Stimulated activated effector memory CD8-positive, alpha-beta T cell treated with anti-CD3 and anti-CD28 coated beads, Interleukin-12 subunit alpha, Interleukin-12 subunit beta, amount 100 ng/mL, for 72 hours (primary cell): ENCODE results near the gene ORM2.
"Not testable (repeated sequence)": the region's sequence is repeated elsewhere in the genome, so short reads cannot be mapped to it uniquely, and the experiment has no call there.

Source experiments
- ATAC-seq: fragments of 150-1000 bp; cut with Tn5 transposase; 2 replicates; pipeline ENCODE4 v1.10.0; 2021
- DNase-seq, 2 donors: peaks; one replicate each; pipeline ENCODE4 v3.0.0; 2021 to 2022; ENCODE audit warnings: low spot score in 2 of 2
- H3K27ac Mint-ChIP-seq: one replicate; pipeline ENCODE4 v1.8.0; 2022; ENCODE audit warnings: mild to moderate bottlenecking, mixed read lengths
- H3K36me3 Mint-ChIP-seq: one replicate; pipeline ENCODE4 v1.8.0; 2022; ENCODE audit warnings: mild to moderate bottlenecking, mixed read lengths
- H3K4me1 Mint-ChIP-seq: one replicate; pipeline ENCODE4 v1.8.0; 2022; ENCODE audit warnings: mixed read lengths
- H3K4me3 Mint-ChIP-seq: one replicate; pipeline ENCODE4 v1.8.0; 2022; ENCODE audit warnings: mild to moderate bottlenecking, mixed read lengths
- H3K9me3 Mint-ChIP-seq: one replicate; pipeline ENCODE4 v1.8.0; 2022; ENCODE audit warnings: mixed read lengths

The ORM2 gene

DNA sequence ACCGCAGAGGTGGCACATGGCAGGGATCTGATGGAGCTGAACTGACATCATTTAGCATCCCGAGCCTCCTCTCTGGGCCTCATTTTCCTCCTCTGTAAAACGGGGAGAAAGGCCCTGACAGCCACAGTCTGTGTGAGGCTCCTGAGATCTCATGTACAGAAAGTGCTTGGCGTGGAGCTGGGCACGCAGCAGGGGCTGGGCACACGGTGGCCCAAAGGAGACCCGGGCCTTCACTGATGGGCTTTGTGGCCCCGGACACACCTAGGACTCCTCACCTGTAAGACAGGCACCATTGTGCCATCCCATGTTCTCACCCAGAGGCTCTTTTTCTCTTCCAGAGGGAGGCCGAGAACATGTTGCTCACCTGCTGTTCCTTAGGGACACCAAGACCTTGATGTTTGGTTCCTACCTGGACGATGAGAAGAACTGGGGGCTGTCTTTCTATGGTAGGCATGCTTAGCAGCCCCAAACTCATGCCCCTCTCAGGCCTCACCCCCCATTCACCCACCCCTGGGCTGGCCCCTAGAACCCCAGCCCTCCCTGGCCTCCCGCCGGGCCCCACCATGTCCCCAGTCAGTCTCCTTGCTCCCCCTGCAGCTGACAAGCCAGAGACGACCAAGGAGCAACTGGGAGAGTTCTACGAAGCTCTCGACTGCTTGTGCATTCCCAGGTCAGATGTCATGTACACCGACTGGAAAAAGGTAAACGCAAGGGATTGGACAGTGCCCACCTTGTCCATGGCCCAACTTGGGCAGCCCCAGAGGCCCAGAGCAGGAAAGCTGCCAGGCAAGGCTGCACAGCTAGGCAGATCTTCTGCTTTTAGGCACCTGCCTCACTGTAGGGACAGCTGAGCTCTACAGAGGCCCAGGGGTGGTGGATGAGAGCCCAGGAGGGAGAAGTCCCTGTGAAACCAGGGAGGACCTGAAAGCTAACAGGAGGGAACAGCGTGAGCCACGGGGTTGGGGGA lies 1.8 kb downstream of the ORM2 start:
- ATAC-seq: peak; percentile 14
- Mint-ChIP-seq H3K4me1 (peaks cover 21% of the 10 kb centered on the region), H3K27ac (peak overlapping the region; percentile 68)

DNA sequence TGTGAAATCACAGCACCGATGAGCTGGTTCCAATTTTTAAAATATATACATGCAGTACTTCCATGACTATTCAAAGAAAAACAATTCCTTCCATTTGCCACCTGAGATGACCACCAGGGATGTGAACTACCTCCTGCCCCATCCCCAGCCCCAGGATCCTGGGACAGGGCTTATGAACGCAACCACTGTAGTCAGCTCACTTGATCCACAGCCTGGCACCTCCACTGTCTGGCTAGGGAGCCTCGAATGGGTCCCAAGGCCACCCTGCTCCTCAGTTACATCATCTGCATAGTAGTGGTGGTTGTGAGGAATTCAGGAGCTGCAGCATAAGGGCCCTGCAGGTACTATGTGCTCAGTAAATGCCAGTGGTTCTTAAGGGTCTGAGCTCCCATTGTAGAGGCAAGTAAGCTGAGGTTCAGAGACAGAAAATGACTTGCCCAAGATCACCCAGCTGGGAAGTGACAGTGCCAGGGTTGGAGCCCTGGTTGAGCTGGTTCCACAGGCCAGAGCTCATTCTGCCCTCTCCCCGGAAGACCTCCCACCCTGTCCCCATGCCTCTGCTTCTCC lies 2.9 kb downstream of the ORM2 start:
- Mint-ChIP-seq H3K4me1 (peaks cover 21% of the 10 kb centered on the region), H3K36me3 (peaks cover 54% of the 10 kb centered on the region), H3K27ac (peak overlapping the region; percentile 74)
- not testable (repeated sequence) for H3K4me3 Mint-ChIP-seq, DNase-seq, ATAC-seq, H3K9me3 Mint-ChIP-seq

More for the DNA sequence above, 1.8 kb downstream of the ORM2 start:
- H3K4me3 Mint-ChIP-seq, DNase-seq, H3K9me3 Mint-ChIP-seq: not testable (repeated sequence)
- peaks cover 43% of the 10 kb centered on the region for H3K36me3 Mint-ChIP-seq

- DNase-seq: not testable (repeated sequence)
These were observed 4.0 kb downstream of the ORM2 start for GRCh38 chr9:114333718-114334117.

GRCh38 chr9:114334490-114334889 lies 4.8 kb downstream of the ORM2 start:
- peak overlapping the region; percentile 66 for H3K27ac Mint-ChIP-seq
- peaks cover 21% of the 10 kb centered on the region for H3K4me1 Mint-ChIP-seq
- H3K4me3 Mint-ChIP-seq: no peak overlapping the region
- peaks cover 73% of the 10 kb centered on the region for H3K36me3 Mint-ChIP-seq
- ATAC-seq (no peak), DNase-seq (no peak)
- no peaks in the 10 kb centered on the region for H3K9me3 Mint-ChIP-seq

More at GRCh38 chr9:114333718-114334117, 4.0 kb downstream of the ORM2 start:
- H3K9me3 Mint-ChIP-seq, H3K4me3 Mint-ChIP-seq, ATAC-seq, H3K27ac Mint-ChIP-seq: not testable (repeated sequence)
- Mint-ChIP-seq H3K4me1 (peaks cover 21% of the 10 kb centered on the region), H3K36me3 (peaks cover 65% of the 10 kb centered on the region)

DNA sequence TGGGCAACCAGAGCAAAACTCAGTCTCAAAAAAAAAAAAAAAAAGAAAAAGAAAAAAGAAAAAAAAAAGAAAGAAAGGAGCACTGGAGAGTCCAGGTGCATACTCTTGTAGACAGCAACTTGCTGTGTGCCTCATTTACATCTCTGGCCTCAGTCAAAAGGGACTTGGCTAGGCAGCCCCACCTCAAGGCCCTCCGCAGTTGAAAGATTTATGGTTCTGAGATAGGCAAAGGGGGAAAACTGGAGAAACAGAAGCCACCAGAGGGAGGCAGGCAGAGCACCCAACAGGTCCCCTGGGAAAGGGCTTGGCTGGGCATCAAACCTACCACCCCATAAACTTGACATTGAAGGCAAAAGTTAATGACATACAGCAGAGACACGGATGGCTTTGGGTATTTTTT lies 6.1 kb downstream of the ORM2 start:
- no peak for ATAC-seq
- DNase-seq: no peak
- Mint-ChIP-seq H3K9me3 (no peaks in the 10 kb centered on the region), H3K4me1 (peaks cover 27% of the 10 kb centered on the region), H3K4me3 (no peak overlapping the region), H3K27ac (peak overlapping the region; percentile 66), H3K36me3 (peaks cover 85% of the 10 kb centered on the region)

GRCh38 chr9:114336157-114336556 lies 6.5 kb downstream of the ORM2 start:
- ATAC-seq: no peak
- Mint-ChIP-seq H3K4me3 (no peak overlapping the region), H3K4me1 (peaks cover 29% of the 10 kb centered on the region), H3K27ac (peak overlapping the region; percentile 66), H3K9me3 (no peaks in the 10 kb centered on the region), H3K36me3 (peaks cover 85% of the 10 kb centered on the region)
- no peak for DNase-seq

DNA sequence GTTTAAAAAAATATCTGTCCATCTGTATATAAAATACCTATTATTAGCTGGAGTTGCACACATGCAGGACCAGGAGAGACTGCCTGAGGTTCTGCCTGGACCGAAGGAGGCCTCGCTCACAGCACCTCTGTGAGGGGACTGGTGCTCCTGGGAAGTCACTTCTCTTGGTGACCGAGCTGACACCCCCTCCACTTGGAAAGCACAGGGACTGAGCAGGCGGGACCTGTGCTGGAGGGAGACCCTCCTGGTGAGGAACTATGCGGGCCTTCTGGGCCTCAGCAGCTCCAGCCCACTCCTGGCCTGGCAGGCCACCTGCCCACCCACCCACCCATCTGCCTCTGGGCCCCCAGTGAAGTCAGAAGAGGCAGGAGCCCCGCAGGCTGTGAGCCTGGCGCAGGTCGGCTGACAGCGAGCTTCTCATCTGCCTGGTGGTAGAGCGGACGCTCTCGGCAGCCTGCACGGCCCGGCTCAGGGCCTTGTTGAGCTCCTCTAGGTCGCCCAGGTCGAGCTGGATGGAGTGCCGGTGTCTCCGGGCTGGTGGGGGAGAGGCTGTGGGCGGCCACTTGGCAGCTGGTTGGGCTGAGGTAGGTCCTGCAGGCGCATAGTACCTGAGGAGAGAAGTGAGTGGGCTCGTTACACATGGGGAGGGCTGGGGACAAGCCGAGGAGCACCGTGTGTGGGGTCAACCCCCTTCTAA lies 7.2 kb downstream of the ORM2 start:
- Mint-ChIP-seq H3K4me3 (no peak overlapping the region), H3K9me3 (no peaks in the 10 kb centered on the region), H3K36me3 (peaks cover 85% of the 10 kb centered on the region), H3K27ac (peak overlapping the region; percentile 66), H3K4me1 (peaks cover 31% of the 10 kb centered on the region)
- ATAC-seq: no peak
- DNase-seq: no peak

DNA sequence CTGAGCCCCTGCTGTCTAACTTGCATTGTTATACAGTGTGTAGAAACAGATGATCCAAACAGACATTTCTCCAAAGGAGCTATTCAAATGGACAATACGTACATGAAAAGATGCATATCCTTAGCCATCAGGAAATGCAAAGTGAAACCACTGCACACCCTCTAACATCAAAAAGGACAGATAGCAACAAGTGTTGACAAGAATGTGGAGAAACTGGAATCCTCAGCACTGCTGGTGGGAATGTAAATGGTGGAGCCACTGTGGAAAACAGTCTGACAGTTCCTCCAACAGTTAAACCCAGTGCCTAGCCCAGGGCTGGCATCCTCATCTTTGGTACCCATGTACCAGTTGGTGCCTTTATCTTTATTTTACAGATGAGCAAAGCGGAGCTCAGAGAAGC lies 8.5 kb downstream of the ORM2 start:
- ATAC-seq (no peak), DNase-seq (no peak)
- Mint-ChIP-seq H3K4me1 (peaks cover 23% of the 10 kb centered on the region), H3K9me3 (no peaks in the 10 kb centered on the region), H3K36me3 (peaks cover 90% of the 10 kb centered on the region), H3K4me3 (no peak overlapping the region), H3K27ac (no peak overlapping the region)

DNA sequence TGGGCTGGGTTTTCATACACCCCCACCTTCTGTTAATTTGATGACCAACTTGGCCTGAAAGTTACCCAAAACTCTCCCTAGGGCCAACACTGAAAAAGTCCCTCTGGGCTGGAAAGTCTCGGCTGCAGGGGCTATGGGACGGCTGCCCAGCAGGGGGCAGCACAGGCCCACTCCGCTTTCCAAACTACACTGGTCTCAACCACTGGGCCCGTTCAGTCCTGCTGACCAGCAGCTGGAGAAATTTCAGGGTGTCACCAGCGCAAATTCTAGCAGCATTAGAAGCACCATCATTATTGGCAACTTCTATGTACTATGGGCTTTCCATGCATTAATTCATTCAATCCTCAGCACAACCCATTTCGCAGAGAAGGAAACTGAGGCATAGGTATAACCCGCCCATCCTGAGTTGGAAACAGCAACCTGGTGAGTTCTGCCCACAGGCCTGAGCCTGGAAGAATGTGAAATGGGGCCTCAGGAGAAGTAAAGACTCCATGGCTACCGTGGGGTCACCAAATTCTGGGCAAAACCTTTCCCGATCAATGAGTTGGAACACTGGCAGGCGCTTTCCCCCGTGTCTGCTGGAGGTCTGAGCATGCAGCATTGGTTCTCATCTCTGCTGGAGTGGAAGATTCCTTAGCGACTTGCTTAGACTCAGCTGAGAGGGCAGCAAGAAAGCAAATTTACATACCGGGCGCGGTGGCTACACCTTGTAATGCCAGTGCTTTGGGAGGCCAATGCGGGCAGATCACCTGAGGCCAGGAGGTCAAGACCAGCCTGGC lies 9.7 kb downstream of the ORM2 start:
- DNase-seq: peak; percentile 58 to 79
- peaks cover 100% of the 10 kb centered on the region for H3K36me3 Mint-ChIP-seq
- peaks cover 23% of the 10 kb centered on the region for H3K4me1 Mint-ChIP-seq
- peak overlapping the region; percentile 92 for H3K27ac Mint-ChIP-seq
- H3K4me3 Mint-ChIP-seq: no peak overlapping the region
- peak; percentile 79 for ATAC-seq
- H3K9me3 Mint-ChIP-seq: no peaks in the 10 kb centered on the region

- H3K4me3 Mint-ChIP-seq: no peak overlapping the region
- H3K27ac Mint-ChIP-seq: peak overlapping the region; percentile 92
- no peak for DNase-seq
- peaks cover 100% of the 10 kb centered on the region for H3K36me3 Mint-ChIP-seq
- no peak for ATAC-seq
- peaks cover 21% of the 10 kb centered on the region for H3K4me1 Mint-ChIP-seq
- H3K9me3 Mint-ChIP-seq: no peaks in the 10 kb centered on the region
These were observed 11.6 kb downstream of the ORM2 start for GRCh38 chr9:114341152-114341830.

GRCh38 chr9:114341991-114342390 lies 12.3 kb downstream of the ORM2 start:
- no peaks in the 10 kb centered on the region for H3K9me3 Mint-ChIP-seq
- no peak for DNase-seq
- ATAC-seq: no peak
- H3K4me1 Mint-ChIP-seq: peaks cover 21% of the 10 kb centered on the region
- H3K36me3 Mint-ChIP-seq: peaks cover 100% of the 10 kb centered on the region
- H3K27ac Mint-ChIP-seq: peak overlapping the region; percentile 92
- H3K4me3 Mint-ChIP-seq: no peak overlapping the region

- Mint-ChIP-seq H3K4me1 (peaks cover 27% of the 10 kb centered on the region), H3K36me3 (peaks cover 100% of the 10 kb centered on the region)
- ATAC-seq: no peak
These were observed 13.2 kb downstream of the ORM2 start for GRCh38 chr9:114342755-114343440.

GRCh38 chr9:114343471-114344187 lies 14.0 kb downstream of the ORM2 start:
- H3K36me3 Mint-ChIP-seq: peaks cover 100% of the 10 kb centered on the region
- DNase-seq (no peak), ATAC-seq (no peak)
- H3K9me3 Mint-ChIP-seq: no peaks in the 10 kb centered on the region
- peaks cover 35% of the 10 kb centered on the region for H3K4me1 Mint-ChIP-seq
- no peak overlapping the region for H3K4me3 Mint-ChIP-seq
- H3K27ac Mint-ChIP-seq: peak overlapping the region; percentile 92

More at GRCh38 chr9:114342755-114343440, 13.2 kb downstream of the ORM2 start:
- H3K4me3 Mint-ChIP-seq: no peak overlapping the region
- H3K27ac Mint-ChIP-seq: peak overlapping the region; percentile 92
- no peaks in the 10 kb centered on the region for H3K9me3 Mint-ChIP-seq
- DNase-seq: no peak
